ENCODE results near the gene PLXNA3.
A peak's percentile ranks its signal among the peaks of the same experiment; 100 is the strongest.
"Not testable (repeated sequence)": the region's sequence is repeated elsewhere in the genome, so short reads cannot be mapped to it uniquely, and the experiment has no call there.

The PLXNA3 gene

GRCh38 chrX:154481911-154482601 lies 24.0 kb downstream of the PLXNA3 start:
- no peak for DNase-seq

GRCh38 chrX:154482786-154483185 lies 24.7 kb downstream of the PLXNA3 start:
- DNase-seq, result no peak

DNA sequence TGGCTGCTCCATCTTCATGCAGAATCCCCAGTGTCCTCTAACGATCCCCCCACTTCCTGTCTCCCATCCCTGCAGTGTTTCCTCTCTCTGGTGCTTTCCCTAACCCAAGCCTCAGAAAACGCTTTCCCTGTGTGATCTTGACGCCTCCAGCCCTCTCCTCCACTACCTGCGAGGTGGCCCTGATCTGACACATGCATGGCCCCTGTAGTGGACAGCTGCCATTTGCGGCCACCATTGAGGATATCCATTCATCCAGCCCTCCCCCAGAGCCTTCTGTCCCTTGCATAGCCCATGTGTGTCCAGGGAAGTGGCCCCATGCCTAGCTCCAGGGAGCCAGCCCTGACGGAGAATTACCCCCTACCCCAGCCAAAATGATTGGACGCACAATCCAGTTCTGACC lies 25.2 kb downstream of the PLXNA3 start:
- DNase-seq, result no peak

DNA sequence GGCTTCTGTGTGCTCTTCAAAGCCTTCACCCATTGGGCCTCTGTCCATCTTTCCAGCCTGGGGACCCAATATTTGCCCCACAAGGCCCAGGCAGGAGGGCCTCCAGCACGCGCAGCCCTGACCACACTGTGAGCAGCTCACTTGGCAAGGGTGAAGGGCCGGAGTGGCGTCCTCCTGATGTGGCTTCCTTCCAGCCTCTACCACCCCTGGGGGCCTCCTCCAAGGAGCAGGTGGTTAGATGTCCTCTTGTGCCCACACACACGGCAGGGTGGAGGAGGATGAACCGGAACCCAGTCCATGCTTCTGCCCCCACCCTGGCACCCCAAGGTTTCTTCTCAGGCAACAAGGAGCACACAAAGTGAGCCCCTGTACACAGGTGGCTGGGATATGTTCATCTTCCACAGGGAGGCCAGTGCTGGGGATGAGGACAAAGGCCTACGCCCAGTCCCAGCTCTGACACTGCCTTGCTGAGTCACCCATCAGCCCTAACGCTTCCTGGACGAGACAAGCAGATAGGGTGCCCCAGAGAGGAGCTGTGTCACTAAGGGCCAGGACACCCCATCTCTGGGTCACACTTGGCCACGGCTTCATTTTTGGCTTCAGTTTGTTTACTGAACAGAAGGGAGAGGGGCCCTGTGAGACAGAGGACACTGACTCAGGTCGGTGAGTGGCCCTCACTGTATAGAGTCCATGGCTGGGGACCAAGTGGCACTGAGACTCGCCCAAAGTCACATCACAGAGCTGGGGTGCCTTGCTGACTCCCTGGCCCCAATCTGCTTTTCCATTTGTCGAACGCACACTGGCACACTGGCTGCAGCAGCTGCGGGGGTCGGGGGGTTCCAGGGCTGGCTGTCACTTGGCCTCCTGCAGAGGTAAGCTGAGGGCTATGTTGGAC lies 26.4 kb downstream of the PLXNA3 start:
- no peak for DNase-seq

- DNase-seq, result peak; percentile 17
These were observed 27.3 kb downstream of the PLXNA3 start for GRCh38 chrX:154485150-154486051.

- DNase-seq, result peak; percentile 34
These were observed 27.9 kb downstream of the PLXNA3 start for GRCh38 chrX:154486052-154486395.

DNA sequence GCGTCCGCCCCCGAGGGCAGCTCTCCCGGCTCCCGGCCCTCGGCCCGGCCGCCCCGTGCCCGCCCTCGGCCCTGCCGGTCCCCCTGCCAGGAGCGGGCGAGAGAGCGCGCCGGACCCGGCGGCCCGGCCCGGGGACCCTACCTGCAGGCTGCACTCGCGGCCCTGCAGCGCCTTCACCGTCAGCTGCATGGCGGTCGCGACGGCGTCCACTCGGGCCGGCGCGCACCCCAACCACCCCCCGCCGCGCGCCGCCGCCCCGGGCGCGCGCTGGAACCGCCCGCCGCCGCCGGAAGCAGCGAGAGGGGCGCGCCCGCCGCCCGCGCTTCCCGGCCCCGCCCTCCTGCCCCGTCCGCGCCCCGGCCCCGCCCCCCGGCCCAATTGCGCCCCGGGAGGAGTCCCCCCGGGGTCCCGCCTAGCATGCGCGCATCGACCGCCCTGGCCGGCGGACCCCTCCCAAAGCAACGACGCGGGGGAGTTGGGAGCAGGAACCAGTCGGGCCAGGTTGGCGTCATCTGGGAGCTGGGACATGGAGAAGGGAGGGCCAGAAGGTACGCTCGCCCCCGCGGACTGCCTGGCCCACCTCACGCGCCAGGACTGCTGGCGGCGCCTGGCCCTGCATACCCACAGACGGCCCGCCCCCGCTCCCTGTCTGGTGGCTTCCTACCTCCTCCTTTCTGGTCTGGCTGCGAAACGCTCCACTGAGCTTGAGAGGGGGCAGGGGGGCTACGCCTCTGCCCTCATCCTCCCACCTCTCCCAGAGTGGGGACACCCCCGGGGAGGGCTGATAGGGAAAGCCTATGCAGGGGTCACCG lies 28.5 kb downstream of the PLXNA3 start, which contains the start of gene UBL4A:
Gene UBL4A (minus strand): TSS at position 220 of the 812 bp plus-strand sequence. CDS start 31 bp downstream, at position 189.
- DNase-seq, result peak; percentile 69

DNA sequence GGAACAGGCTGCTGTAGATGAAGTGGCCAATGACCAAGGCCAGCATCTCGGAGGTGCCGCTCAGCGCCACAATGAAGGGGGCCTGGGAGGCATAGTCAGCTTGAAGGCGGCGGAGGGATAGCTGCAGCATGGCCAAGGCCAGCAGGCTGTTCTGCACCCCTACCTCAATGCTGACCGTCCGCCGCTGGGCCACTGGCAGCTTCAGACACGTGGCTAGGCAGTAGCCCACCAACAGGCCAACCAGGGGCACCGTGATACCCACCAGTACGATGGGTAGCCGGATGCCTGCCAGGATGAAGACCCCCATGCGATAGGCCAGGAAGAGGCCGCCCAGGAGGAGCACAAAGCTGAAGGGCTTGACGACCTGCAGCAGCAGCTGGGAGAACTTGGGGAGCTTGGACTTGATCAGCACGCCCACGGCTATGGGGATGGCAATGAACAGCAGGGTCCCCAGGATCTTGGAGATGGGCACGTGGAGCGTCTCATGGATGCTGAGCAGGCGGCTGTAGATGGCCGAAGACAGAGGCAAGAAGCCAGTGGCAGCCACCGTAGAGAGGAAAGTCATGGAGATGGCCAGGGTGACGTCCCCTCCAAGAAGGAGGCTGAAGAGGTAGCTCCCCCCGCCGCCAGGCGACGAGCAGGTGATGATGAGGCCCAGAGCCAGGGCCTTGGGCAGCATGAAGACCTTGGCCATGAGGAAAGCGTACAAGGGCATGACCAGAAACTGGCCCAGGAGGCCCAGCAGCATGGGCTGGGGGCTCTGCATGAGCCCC lies 29.6 kb downstream of the PLXNA3 start:
- DNase-seq, result no peak

DNA sequence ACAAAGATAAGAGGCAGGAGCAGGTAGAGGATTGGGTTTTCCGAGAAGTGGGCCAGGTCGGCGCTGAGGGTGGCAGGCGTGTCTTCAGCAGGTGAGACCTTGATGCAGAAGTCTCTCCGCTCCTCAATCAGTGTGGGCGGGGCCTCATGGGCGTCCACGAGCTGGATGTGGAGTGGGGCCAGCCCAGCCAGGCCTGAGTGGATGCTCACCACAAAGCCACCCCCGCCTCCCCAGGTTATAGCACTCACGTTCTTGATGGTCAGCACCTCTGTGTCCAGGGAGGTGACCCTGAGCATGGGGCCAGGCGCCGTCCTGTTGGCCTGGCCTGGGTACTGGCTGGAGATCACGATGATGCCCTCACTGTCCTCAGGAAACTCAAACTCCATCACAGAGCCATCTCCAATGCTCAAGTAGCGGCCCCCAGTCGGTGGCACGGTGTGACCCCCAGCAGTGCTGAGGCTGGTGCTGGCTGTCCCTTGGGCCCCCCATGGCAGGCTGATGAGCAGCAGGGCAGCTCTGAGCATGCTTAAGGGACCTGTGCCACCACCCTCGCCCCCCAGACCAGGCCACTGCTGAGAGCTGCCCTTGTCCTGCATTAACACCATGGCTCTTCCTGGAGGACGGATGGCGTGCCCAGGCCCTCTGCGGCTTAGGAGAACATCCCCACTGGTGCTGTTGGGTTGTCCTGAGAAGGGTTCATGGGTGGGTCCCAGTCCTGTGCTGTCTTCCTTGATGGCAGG lies 30.4 kb downstream of the PLXNA3 start:
- DNase-seq, result no peak

DNA sequence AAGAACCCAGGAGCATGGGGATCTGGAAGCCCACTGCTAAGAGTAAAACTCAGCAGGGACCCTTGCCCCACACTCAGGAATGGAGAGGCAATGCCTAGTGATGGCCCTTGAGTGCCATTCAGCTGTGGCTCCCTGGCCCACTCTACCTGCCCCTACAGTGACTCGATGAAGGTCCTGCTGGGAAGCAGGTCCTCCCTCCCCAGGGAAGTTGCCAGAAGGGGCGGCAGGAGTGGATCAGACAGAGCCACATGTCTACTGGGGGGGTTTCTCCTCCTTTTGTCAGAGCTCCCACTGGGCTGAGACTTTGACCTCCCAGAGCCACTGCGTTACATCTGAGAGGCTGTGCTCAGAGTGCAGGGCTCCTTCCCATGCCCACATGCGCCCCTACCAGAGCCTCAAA lies 31.1 kb downstream of the PLXNA3 start:
- no peak for DNase-seq

GRCh38 chrX:154490021-154490413 lies 31.9 kb downstream of the PLXNA3 start:
- peak; percentile 21 for DNase-seq

- DNase-seq, result peak; percentile 94
These were observed 32.5 kb downstream of the PLXNA3 start, which contains the start of gene SLC10A3 for GRCh38 chrX:154490414-154491083. Gene SLC10A3, minus strand, starts transcription at chrX:154490629. Its CDS starts 1,689 bp downstream, at chrX:154488940.

DNA sequence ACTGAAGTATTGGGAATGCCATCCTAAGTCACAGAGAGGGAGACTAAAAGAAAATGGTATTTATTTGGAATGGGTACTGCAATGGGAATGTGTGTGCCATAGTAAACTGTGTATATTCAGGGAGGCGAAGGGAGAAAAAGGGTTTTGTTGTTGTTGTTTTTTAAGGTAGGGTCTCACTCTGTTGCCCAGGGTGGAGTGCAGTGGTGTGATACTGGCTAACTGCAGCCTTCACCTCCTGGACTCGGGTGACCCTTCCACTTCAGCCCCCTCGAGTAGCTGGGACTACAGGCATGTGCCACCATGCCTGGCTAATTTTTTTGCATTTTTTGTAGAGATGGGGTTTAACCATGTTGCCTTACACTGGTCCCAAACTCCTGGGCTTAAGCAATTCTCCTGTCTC lies 36.6 kb downstream of the PLXNA3 start:
- DNase-seq, result no peak

DNA sequence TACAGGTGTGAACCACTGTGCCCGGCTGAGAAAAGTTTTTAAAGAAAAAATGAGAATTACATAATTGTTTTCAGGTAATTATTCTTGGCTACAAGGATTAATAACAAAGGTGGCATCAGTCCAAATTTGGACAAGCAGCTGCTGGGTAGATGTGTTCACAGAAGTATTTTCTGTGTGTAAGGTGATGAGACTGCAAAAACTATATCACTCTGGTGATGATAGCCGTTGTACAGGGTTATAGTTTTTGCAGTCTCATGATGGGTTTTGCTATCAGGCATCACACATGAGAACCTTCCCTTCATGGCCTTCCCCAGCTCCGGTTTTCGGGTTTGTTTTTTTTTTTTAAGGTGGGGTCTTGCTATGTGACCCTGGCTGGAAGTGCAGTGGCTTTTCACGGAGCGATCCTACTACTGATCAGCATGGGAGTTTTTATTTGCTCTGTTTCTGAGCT lies 37.4 kb downstream of the PLXNA3 start:
- no peak for DNase-seq

DNA sequence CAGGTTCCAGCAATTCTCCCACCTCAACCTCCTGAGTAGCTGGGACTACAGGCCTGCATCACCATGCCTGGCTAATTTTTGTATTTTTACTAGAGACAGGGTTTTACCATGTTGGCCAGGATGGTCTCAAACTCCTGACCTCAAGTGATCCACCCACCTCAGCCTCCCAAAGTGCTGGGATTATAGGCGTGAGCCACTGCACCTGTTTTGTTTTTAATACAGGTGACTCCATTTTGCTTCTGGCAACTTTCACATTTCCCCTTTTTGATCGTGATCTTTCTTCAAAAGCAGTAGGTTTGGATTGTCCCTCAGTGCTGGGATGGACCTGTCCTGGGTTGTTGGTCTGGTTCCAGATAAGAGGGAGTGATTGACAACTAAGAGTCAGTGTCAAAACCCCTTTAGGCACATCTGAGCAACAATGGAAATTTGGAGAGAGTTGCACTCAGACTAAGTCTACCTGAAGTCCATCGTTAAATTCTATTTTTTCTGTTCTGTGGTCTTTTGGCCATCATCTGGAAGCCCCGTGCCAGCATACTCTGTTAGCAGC lies 38.6 kb downstream of the PLXNA3 start:
- not testable (repeated sequence) for DNase-seq

GRCh38 chrX:154501423-154501822 lies 43.3 kb downstream of the PLXNA3 start:
- not testable (repeated sequence) for DNase-seq

GRCh38 chrX:154502098-154502497 lies 44.0 kb downstream of the PLXNA3 start:
- no peak for DNase-seq

- no peak for DNase-seq
These were observed 44.9 kb downstream of the PLXNA3 start for GRCh38 chrX:154502989-154503388.

DNA sequence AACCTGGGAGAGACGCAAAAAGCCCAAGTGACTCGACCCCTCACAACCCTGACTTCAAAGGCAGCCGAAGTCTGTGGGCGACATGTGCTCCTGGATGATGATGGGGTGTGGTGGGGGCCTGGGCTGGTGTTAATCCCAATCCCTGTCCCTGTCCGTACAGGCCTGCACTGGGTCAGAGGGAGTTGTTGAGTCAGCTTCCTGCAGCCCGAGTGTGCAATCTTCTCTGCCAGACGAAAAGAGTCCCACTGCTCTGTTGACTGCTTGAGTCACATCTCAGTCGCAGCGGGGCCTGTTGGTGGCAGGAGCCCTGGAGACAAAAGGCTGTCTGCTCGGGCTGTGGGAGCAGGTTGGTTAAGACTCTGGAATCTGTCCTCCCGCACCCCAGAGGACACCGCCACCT lies 47.7 kb downstream of the PLXNA3 start:
- no peak for DNase-seq
